HCT116 (cell line): Measurements from ENCODE around the gene FSIP1.

Source experiments
- CEBPB ChIP-seq: IDR thresholded peaks from 2 replicates; pipeline ENCODE4 v1.6.1; 2012; ENCODE audit warnings: low read depth
- EZH2phosphoT487 ChIP-seq: fragments of 200-600 bp; IDR thresholded peaks from 2 replicates; pipeline ENCODE4 v1.6.1; 2018; ENCODE audit warnings: antibody characterized with exemption, borderline replicate concordance
- FOSL1 ChIP-seq: IDR thresholded peaks from 2 replicates; pipeline ENCODE4 v1.6.1; 2012; ENCODE audit warnings: low read depth
- POLR2A ChIP-seq: IDR thresholded peaks from 2 replicates; pipeline ENCODE4 v1.7.0; 2011; ENCODE audit warnings: borderline replicate concordance; ENCODE audit not compliant: insufficient read depth, insufficient read length; ENCODE audit errors: extremely low read depth
- POLR2AphosphoS5 ChIP-seq: IDR thresholded peaks from 2 replicates; pipeline ENCODE4 v1.6.1; 2011; ENCODE audit warnings: mild to moderate bottlenecking, low read depth, low read length, moderate library complexity
- SIN3A ChIP-seq: IDR thresholded peaks from 2 replicates; pipeline ENCODE4 v1.6.1; 2012; ENCODE audit warnings: low read depth
- YY1 ChIP-seq: IDR thresholded peaks from 2 replicates; pipeline ENCODE4 v1.6.1; 2011; ENCODE audit warnings: low read length, low read depth, moderate library complexity, mild to moderate bottlenecking; ENCODE audit not compliant: insufficient replicate concordance; ENCODE audit errors: extremely low read depth
- ZFX ChIP-seq: fragments of 450-650 bp; IDR thresholded peaks from 2 replicates; pipeline ENCODE4 v1.6.1; 2017
- TF ChIP-seq, protein P1 (sequence below), 3 experiments: fragments of 200-600 bp in 1 of 3; sonication (generic) in 1 of 3; IDR thresholded peaks in 2 of 3; conservative IDR thresholded peaks in 1 of 3; 2 replicates each; pipeline ENCODE4 v1.5.1; 2012 to 2017; ENCODE audit warnings: low read depth in 2 of 3, low read length in 2 of 3, antibody characterized with exemption in 1 of 3, borderline replicate concordance in 1 of 3, control low read depth in 1 of 3, mild to moderate bottlenecking in 1 of 3, mixed read lengths in 1 of 3, mixed run types in 1 of 3, moderate library complexity in 1 of 3; ENCODE audit not compliant: insufficient read depth in 1 of 3
- TF ChIP-seq, protein P2 (sequence below): IDR thresholded peaks from 2 replicates; pipeline ENCODE4 v1.6.1; 2012; ENCODE audit warnings: low read depth
- TF ChIP-seq, protein P3 (sequence below): IDR thresholded peaks from 2 replicates; pipeline ENCODE4 v1.6.1; 2012
- TF ChIP-seq, protein P4 (sequence below): IDR thresholded peaks from 2 replicates; pipeline ENCODE4 v1.6.1; 2011; ENCODE audit warnings: mild to moderate bottlenecking, low read length, moderate library complexity; ENCODE audit not compliant: insufficient replicate concordance; ENCODE audit errors: extremely low read depth
- TF ChIP-seq, protein P5 (sequence below): IDR thresholded peaks from 2 replicates; pipeline ENCODE4 v1.6.1; 2012

DNA sequence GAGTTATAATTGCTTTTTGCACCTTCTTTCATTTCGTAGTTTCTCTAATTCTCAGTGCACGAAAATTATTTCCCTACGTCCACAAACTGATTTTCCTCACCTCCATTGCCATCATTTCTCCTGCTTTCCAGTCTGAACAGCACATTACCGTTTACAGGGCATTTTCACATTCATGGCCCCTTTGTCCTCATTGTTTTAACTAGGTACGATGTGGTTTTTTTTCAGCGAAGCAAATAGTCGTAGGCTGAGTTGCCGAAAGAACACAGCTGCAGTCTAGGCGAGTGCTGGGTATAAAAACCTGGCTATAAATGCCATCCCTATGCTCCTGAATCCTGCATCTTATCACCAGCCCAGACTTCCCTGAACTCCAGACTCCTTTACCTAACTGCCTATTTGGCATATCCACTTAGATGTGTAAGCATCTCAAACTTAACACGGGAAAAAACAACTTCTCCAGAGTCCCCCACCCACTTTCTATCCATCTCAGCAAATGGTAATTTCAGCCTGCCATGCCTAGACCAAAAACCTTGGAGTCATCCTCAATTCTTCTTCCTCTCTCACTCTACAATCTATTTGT lies 691 bp upstream of the FSIP1 start:
- TF ChIP-seq, protein P1, sequence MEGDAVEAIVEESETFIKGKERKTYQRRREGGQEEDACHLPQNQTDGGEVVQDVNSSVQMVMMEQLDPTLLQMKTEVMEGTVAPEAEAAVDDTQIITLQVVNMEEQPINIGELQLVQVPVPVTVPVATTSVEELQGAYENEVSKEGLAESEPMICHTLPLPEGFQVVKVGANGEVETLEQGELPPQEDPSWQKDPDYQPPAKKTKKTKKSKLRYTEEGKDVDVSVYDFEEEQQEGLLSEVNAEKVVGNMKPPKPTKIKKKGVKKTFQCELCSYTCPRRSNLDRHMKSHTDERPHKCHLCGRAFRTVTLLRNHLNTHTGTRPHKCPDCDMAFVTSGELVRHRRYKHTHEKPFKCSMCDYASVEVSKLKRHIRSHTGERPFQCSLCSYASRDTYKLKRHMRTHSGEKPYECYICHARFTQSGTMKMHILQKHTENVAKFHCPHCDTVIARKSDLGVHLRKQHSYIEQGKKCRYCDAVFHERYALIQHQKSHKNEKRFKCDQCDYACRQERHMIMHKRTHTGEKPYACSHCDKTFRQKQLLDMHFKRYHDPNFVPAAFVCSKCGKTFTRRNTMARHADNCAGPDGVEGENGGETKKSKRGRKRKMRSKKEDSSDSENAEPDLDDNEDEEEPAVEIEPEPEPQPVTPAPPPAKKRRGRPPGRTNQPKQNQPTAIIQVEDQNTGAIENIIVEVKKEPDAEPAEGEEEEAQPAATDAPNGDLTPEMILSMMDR (IDR thresholded peaks at IDR 0.05 in 2 of 3, conservative IDR thresholded peaks at IDR 0.05 in 1 of 3; ENCODE audit: borderline replicate concordance in 1 of 3, insufficient read depth in 1 of 3, low read depth in 2 of 3, low read length in 2 of 3), result no peak
- TF ChIP-seq, protein P2, sequence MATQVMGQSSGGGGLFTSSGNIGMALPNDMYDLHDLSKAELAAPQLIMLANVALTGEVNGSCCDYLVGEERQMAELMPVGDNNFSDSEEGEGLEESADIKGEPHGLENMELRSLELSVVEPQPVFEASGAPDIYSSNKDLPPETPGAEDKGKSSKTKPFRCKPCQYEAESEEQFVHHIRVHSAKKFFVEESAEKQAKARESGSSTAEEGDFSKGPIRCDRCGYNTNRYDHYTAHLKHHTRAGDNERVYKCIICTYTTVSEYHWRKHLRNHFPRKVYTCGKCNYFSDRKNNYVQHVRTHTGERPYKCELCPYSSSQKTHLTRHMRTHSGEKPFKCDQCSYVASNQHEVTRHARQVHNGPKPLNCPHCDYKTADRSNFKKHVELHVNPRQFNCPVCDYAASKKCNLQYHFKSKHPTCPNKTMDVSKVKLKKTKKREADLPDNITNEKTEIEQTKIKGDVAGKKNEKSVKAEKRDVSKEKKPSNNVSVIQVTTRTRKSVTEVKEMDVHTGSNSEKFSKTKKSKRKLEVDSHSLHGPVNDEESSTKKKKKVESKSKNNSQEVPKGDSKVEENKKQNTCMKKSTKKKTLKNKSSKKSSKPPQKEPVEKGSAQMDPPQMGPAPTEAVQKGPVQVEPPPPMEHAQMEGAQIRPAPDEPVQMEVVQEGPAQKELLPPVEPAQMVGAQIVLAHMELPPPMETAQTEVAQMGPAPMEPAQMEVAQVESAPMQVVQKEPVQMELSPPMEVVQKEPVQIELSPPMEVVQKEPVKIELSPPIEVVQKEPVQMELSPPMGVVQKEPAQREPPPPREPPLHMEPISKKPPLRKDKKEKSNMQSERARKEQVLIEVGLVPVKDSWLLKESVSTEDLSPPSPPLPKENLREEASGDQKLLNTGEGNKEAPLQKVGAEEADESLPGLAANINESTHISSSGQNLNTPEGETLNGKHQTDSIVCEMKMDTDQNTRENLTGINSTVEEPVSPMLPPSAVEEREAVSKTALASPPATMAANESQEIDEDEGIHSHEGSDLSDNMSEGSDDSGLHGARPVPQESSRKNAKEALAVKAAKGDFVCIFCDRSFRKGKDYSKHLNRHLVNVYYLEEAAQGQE, result no peak
- TF ChIP-seq CEBPB (no peak), POLR2A (no peak), POLR2AphosphoS5 (no peak), ZFX (no peak), FOSL1 (no peak), EZH2phosphoT487 (no peak), SIN3A (no peak), YY1 (no peak)
- TF ChIP-seq, protein P3, sequence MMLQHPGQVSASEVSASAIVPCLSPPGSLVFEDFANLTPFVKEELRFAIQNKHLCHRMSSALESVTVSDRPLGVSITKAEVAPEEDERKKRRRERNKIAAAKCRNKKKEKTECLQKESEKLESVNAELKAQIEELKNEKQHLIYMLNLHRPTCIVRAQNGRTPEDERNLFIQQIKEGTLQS, result no peak
- TF ChIP-seq, protein P4, sequence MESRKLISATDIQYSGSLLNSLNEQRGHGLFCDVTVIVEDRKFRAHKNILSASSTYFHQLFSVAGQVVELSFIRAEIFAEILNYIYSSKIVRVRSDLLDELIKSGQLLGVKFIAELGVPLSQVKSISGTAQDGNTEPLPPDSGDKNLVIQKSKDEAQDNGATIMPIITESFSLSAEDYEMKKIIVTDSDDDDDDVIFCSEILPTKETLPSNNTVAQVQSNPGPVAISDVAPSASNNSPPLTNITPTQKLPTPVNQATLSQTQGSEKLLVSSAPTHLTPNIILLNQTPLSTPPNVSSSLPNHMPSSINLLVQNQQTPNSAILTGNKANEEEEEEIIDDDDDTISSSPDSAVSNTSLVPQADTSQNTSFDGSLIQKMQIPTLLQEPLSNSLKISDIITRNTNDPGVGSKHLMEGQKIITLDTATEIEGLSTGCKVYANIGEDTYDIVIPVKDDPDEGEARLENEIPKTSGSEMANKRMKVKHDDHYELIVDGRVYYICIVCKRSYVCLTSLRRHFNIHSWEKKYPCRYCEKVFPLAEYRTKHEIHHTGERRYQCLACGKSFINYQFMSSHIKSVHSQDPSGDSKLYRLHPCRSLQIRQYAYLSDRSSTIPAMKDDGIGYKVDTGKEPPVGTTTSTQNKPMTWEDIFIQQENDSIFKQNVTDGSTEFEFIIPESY, result no peak
- TF ChIP-seq, protein P5, sequence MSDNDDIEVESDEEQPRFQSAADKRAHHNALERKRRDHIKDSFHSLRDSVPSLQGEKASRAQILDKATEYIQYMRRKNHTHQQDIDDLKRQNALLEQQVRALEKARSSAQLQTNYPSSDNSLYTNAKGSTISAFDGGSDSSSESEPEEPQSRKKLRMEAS, result no peak
